ENCODE results near the gene IGFL2. TPM values are rescaled to one million over a fixed set of nuclear protein-coding genes. Genes with fewer than 3 reads are reported as not detected.

Gene IGFL2
- total RNA-seq, 2 experiments from 2014 or later = not detected

DNA sequence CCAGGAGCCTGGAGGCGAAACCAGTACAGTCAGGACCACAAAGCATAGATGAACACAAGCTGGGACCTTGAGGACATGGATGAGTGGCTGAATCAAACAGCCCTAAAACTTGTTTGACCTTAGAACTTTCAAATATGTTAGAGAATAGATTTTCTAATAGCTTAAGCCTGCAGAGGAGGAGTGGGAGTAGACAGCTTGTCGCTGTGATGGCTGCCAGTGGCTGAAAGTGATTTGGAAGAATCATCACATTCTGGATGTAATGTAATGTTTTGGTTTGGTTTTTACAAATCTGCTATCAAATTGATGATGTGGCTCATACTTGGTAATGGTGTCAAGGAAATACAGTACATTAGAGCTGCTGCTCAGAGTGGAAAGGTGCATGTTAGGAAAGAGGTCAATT, 35.5 kb upstream of the IGFL2 start:
- Histone ChIP-seq H3K9me2 (ENCODE audit: insufficient read depth, low read length) (no peaks in the 10 kb centered on the region), H3K36me3 (ENCODE audit: insufficient read depth, low read length) (no peaks in the 10 kb centered on the region), H3K79me2 (ENCODE audit: insufficient read depth, low read depth, low read length) (no peaks in the 10 kb centered on the region), H4K20me1 (ENCODE audit: insufficient read depth, low read length) (no peaks in the 10 kb centered on the region), H3K4me2 (ENCODE audit: low read length) (no peak overlapping the region), H3K4me1 (ENCODE audit: insufficient read depth, low read length, poor library complexity, severe bottlenecking) (no peaks in the 10 kb centered on the region), H2AFZ (ENCODE audit: low read length) (no peak overlapping the region), H3K27ac (ENCODE audit: low read depth, low read length, poor library complexity, severe bottlenecking) (no peak overlapping the region), H3K4me3 (ENCODE audit: low read depth, low read length, poor library complexity, severe bottlenecking) (no peak overlapping the region), H3K9me3 (ENCODE audit: low read length) (no peaks in the 10 kb centered on the region)
- no TSS peak for BruUV-seq (replicated peaks)
- TF ChIP-seq EZH2phosphoT487 (IDR thresholded peaks at IDR 0.05; ENCODE audit: borderline replicate concordance, low read depth, low read length) = no peak
- TF ChIP-seq, protein P1, sequence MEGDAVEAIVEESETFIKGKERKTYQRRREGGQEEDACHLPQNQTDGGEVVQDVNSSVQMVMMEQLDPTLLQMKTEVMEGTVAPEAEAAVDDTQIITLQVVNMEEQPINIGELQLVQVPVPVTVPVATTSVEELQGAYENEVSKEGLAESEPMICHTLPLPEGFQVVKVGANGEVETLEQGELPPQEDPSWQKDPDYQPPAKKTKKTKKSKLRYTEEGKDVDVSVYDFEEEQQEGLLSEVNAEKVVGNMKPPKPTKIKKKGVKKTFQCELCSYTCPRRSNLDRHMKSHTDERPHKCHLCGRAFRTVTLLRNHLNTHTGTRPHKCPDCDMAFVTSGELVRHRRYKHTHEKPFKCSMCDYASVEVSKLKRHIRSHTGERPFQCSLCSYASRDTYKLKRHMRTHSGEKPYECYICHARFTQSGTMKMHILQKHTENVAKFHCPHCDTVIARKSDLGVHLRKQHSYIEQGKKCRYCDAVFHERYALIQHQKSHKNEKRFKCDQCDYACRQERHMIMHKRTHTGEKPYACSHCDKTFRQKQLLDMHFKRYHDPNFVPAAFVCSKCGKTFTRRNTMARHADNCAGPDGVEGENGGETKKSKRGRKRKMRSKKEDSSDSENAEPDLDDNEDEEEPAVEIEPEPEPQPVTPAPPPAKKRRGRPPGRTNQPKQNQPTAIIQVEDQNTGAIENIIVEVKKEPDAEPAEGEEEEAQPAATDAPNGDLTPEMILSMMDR (conservative IDR thresholded peaks at IDR 0.05; ENCODE audit: low read length) = no peak
- POLR2A ChIA-PET = no interaction called here
- CTCF ChIA-PET (ENCODE audit: unreplicated experiment) = no interaction called here
- intact Hi-C loops (cut with micrococcal nuclease; ENCODE audit: unreplicated experiment) = no loop called here
- no peak for DNase-seq (ENCODE audit: low spot score)

DNA sequence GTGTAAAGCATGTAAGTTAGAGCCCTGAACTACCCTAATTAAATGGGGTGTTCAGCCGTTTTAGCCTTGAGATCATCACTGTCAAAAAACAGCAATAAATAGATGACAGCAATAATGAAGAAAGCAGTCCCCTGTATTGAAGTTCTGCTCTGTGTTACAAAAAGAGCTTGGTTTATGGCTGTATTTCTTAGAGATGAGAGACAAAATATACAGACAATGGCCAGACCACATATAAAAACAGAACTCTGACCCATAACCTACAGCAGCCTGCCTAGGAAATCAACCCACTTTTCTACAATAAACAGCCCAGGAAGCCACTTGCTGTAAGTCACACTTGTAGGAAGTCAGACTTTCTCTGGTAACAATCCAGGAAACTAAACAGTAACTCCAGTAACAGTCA, 34.3 kb upstream of the IGFL2 start:
- no peak overlapping the region for H3K4me2 ChIP-seq (ENCODE audit: low read length)
- H3K9me3 ChIP-seq (ENCODE audit: low read length) = no peaks in the 10 kb centered on the region
- H3K36me3 ChIP-seq (ENCODE audit: insufficient read depth, low read length) = no peaks in the 10 kb centered on the region
- intact Hi-C loops (cut with micrococcal nuclease; ENCODE audit: unreplicated experiment) = no loop called here
- ChIA-PET CTCF (ENCODE audit: unreplicated experiment) (no interaction called here), POLR2A (no interaction called here)
- no peak overlapping the region for H2AFZ ChIP-seq (ENCODE audit: low read length)
- H3K79me2 ChIP-seq (ENCODE audit: insufficient read depth, low read depth, low read length) = no peaks in the 10 kb centered on the region
- H3K4me1 ChIP-seq (ENCODE audit: insufficient read depth, low read length, poor library complexity, severe bottlenecking) = no peaks in the 10 kb centered on the region
- H3K27ac ChIP-seq (ENCODE audit: low read depth, low read length, poor library complexity, severe bottlenecking) = no peak overlapping the region
- DNase-seq (ENCODE audit: low spot score) = no peak
- no TSS peak for BruUV-seq (replicated peaks)
- no peaks in the 10 kb centered on the region for H3K9me2 ChIP-seq (ENCODE audit: insufficient read depth, low read length)
- H3K4me3 ChIP-seq (ENCODE audit: low read depth, low read length, poor library complexity, severe bottlenecking) = no peak overlapping the region
- no peak for TF ChIP-seq EZH2phosphoT487 (IDR thresholded peaks at IDR 0.05; ENCODE audit: borderline replicate concordance, low read depth, low read length)
- TF ChIP-seq, protein P1 (conservative IDR thresholded peaks at IDR 0.05; ENCODE audit: low read length) = no peak
- no peaks in the 10 kb centered on the region for H4K20me1 ChIP-seq (ENCODE audit: insufficient read depth, low read length)

DNA sequence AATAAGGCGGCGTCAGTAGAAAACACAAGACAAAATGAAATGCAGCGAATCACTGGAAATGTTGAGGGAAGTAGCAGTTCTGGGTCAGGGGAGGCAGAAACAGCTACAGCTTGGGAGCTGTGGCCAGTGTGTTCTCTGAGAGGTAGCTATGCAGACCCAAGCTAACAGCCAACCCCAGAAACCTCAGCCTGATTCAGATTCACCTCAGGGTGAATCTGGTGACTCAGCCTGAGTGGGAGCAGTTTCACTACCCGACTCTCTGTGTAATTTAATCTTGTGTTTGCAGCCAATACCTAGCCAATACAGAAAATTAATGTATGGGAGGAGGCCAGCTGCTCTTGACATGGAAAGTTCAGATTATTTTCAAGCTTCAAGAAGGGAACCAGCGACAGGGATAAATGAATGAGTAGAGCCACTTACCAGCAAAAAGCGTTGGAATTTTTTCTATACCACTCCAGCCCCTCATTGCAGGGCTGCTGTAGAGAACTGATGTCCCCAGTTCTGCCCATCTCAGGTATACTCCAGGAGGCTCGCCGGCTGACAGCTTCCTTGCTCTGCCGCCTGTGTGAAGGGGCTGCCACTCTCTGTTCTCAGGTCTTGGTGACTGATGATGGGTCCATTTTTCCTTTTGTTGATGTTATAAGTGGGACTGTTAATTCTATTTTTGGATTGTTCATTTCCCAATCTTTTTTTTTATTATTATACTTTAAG, 32.5 kb upstream of the IGFL2 start:
- H3K4me2 ChIP-seq (ENCODE audit: low read length) = no peak overlapping the region
- TF ChIP-seq, protein P1 (conservative IDR thresholded peaks at IDR 0.05; ENCODE audit: low read length) = no peak
- no peak for TF ChIP-seq EZH2phosphoT487 (IDR thresholded peaks at IDR 0.05; ENCODE audit: borderline replicate concordance, low read depth, low read length)
- no peaks in the 10 kb centered on the region for H3K9me3 ChIP-seq (ENCODE audit: low read length)
- no peak for DNase-seq (ENCODE audit: low spot score)
- BruUV-seq (replicated peaks) = no TSS peak
- no peaks in the 10 kb centered on the region for H4K20me1 ChIP-seq (ENCODE audit: insufficient read depth, low read length)
- H3K27ac ChIP-seq (ENCODE audit: low read depth, low read length, poor library complexity, severe bottlenecking) = no peak overlapping the region
- no peaks in the 10 kb centered on the region for H3K4me1 ChIP-seq (ENCODE audit: insufficient read depth, low read length, poor library complexity, severe bottlenecking)
- no peaks in the 10 kb centered on the region for H3K79me2 ChIP-seq (ENCODE audit: insufficient read depth, low read depth, low read length)
- H3K9me2 ChIP-seq (ENCODE audit: insufficient read depth, low read length) = no peaks in the 10 kb centered on the region
- intact Hi-C loops (cut with micrococcal nuclease; ENCODE audit: unreplicated experiment) = no loop called here
- POLR2A ChIA-PET = no interaction called here
- no peak overlapping the region for H3K4me3 ChIP-seq (ENCODE audit: low read depth, low read length, poor library complexity, severe bottlenecking)
- CTCF ChIA-PET (ENCODE audit: unreplicated experiment) = no interaction called here
- no peaks in the 10 kb centered on the region for H3K36me3 ChIP-seq (ENCODE audit: insufficient read depth, low read length)
- H2AFZ ChIP-seq (ENCODE audit: low read length) = no peak overlapping the region

All from OCI-LY7 (cell line).